Caki2 (cell line): Measurements from ENCODE around the gene DENND2C. TPM values are rescaled to one million over a fixed set of nuclear protein-coding genes. Genes with fewer than 3 reads are reported as not detected.
"Not testable (repeated sequence)": the region's sequence is repeated elsewhere in the genome, so short reads cannot be mapped to it uniquely, and the experiment has no call there.

Experiments
- DNase-seq: peaks from one replicate; pipeline ENCODE4 v3.0.0-alpha.2; 2015; ENCODE audit warnings: low read depth
- in situ Hi-C: cut with HindIII; loops from 2 replicates; pipeline ENCODE4 v1.10.0; 2016; ENCODE audit warnings: low sequenced_read_pairs, low pct_unique_long_range_greater_than_20kb, mixed read lengths
- total RNA-seq: library from RNA; depleted of rRNA; stranded (reverse); fragments of >200 nt; shearing (Covaris generic); gene quantifications from 2 replicates; pipeline ENCODE4 v1.2.3, GENCODE V29; 2014; ENCODE audit warnings: low replicate concordance

DENND2C gene
- total RNA-seq, 1 experiment from 2014 or later: 0.84 TPM

DNA sequence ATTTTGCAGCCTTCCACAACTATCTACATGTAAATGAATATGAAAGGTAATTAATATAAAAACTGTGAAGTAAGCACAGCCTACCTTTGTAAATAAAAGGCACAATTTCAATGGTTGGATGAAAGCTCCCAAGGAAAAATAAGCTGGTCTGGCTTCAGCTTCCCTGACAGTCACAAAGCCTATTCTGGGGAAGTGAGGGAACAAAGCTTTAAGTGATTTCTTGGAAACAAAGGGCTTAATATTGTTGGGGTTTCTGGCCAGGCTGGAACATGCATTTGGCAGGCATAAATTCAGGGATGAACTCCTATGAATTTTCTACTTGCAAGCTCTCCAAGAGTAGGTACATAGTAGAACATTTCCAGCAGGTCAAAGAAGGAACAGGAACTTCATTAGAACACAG lies 105.7 kb downstream of the DENND2C start:
- DNase-seq: no peak
- in situ Hi-C loops: no loop called here

GRCh38 chr1:114562978-114563510 lies 106.8 kb downstream of the DENND2C start:
- in situ Hi-C loops, DNase-seq: not testable (repeated sequence)

- DNase-seq: no peak
- in situ Hi-C loops: no loop called here
These were observed 108.5 kb downstream of the DENND2C start for GRCh38 chr1:114561333-114561732.

DNA sequence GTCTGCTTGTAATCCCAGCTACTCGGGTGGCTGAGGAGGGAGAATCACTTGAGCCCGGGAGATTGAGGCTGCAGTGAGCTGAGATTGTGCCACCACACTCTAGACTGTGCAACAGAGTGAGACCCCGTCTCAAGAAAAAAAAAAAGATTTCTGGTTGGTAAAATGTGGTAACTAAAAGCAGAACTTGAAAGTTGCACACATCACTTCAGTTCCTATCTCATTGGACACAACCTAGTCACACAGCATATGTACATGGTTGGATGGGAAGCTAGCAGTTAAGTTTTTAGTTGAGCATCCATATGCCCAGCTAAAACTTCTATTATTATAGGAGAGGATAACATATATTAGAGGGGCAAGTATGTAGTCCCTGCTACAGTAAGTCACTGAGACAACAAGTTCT lies 110.5 kb downstream of the DENND2C start:
- in situ Hi-C loops: no loop called here
- no peak for DNase-seq

DNA sequence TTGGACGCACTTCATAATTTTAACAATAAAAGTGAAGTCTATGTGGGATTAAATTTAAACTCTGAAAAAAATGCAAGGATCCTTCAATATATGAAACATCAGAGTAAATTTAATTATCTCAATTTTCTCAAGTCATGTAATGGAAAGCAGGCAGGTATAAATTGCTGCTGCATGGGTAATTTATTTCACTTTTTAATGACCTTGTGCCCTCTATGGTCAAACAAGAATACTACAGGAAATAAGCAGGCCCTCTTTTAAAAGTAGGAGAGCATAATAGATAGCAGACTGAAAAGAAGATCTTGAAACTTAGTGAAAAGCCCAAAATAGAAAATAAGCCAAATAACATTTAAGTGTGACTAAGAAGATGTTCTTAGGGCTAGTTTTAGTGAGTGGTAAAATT lies 111.3 kb downstream of the DENND2C start:
- in situ Hi-C loops: no loop called here
- DNase-seq: no peak

DNA sequence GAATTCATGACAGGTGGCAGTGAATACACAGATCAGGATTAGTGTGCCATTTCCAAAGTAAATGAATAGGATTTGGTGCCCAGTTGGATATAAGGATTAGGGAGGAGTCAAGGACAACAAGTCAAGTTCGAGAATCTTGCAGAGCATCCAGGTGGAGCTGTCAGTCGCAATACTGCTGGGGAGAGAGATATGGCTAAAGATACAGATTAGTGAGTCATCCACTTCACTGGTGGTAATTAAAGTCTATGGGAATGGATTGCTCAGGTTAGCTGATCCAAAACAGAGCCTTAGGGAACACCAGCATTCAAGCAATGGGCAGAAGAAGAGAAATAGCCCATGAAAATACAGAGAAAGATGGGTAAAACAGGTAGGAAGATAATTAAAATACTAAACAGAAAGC lies 115.3 kb downstream of the DENND2C start:
- in situ Hi-C loops: no loop called here
- no peak for DNase-seq

DNA sequence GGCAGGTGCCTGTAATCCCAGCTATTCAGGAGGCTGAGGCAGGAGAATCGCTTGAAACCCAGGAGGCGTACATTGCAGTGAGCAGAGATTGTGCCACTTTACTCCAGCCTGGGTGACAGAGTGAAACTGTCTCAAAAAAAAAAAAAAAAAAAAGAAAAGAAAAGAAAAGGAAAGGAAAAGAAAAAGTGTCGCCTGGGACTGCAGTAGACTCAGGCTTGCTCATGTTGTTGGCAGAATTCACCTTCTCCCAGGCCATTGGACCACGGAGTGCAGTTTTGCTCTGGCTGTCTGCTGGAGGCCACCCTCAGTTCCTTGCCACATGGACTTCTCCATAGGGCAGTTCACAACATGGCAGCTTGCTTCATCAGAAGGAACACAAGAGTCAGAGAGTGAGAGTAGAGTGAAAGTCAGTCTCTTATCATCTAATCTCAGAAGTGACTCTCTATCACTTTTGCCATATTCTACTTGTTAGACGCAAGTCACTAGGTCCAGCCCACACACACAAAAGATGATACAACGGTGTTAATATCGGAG lies 117.7 kb downstream of the DENND2C start:
- in situ Hi-C loops: no loop called here
- no peak for DNase-seq

DNA sequence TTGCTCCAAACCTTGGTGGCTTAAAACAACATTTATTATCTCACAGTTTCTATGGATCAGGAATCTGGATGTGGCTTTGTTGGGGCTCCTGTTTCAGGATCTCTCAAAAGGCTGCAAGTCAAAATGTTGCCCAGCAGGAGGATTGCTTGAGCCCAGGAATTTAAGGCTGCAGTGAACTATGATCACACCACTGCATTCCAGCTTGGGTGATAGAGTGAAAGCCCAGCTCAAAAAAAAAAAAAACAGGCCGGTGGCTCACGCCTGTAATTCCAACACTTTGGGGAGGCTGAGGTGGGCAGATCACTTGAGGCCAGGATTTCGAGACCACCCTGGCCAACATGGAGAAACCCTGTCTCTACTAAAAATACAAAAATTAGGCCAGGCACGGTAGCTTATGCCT lies 118.4 kb downstream of the DENND2C start:
- in situ Hi-C loops: no loop called here
- no peak for DNase-seq

DNA sequence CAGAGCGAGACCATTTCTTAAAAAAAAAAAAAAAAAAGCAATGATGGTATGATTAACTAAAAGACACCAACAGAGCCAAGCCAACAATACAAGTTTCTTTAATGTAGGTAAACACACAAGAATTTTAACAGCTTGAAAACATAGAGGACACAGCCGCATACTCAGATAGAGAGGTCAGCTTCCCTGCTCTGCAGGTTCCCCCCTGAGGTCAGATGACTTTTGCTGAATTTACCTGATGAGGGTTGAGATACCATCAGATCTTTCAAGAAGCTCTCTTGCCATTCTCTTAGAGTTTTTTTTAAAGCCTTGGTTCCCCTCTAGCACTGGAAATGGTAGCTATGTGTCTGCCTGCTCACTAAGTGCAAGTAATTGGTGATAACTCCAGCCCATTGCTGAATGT lies 119.5 kb downstream of the DENND2C start:
- no peak for DNase-seq
- in situ Hi-C loops: no loop called here

- in situ Hi-C loops: no loop called here
- DNase-seq: no peak
These were observed 120.7 kb downstream of the DENND2C start for GRCh38 chr1:114549137-114549536.

- DNase-seq: no peak
- in situ Hi-C loops: no loop called here
These were observed 122.8 kb downstream of the DENND2C start for GRCh38 chr1:114547076-114547475.

DNA sequence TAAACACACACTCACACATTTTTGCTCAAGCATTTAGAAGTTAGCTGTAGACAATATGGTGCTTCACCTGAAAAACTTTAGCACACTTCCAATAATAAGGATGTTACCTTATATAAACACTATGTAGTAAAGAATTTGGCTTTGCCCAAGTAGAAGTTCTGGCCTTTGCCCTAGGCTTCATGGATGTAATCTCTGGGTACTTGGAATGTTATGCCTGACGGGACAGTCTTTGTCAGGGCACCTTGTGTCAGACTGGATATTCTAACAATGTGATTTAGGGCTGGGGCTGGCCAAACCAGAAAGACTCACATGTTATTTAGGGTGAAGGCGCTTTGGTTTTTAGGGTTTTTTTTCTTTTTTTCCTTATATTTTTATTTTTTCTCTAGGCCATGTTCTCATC lies 124.1 kb downstream of the DENND2C start:
- in situ Hi-C loops: no loop called here
- DNase-seq: no peak

- DNase-seq: no peak
- in situ Hi-C loops: no loop called here
These were observed 124.5 kb downstream of the DENND2C start for GRCh38 chr1:114545315-114545714.

DNA sequence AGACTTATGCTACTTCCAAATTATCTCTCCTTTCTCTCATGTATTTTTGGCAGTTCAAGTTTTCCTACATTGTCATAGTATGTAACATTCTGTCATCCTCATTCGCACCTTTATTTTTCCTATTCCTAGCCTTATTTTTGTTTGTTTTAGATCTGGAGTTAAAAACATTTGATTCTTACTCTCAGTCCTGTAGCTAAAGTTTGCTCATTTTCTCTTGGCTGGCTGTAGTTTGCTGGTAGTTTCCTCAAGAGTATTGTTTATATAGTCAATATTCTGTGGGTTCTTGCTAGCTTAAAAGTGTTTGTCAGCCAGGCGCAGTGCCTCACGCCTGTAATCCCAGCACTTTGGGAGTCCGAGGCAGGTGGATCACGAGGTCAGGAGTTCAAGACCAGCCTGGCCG lies 129.0 kb downstream of the DENND2C start:
- in situ Hi-C loops: no loop called here
- no peak for DNase-seq

- in situ Hi-C loops: no loop called here
These were observed 129.6 kb downstream of the DENND2C start for GRCh38 chr1:114540272-114540671.

DNA sequence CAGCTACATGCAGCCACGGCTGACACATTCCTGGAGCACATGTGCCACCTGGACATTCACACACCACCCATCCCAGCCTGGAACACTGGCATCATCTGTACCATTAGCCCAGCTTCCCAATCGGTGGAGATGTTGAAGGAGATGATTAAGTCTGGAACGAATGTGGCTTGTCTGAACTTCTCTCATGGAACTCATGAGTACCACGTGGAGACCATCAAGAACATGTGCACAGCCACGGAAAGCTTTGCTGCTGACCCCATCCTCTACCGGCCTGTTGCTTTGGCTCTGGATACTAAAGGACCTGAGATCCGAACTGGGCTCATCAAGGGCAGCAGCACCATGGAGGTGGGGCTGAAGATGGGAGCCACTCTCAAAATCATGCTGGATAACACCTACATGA lies 133.8 kb downstream of the DENND2C start:
- in situ Hi-C loops: no loop called here
- DNase-seq: no peak

More at GRCh38 chr1:114540272-114540671, 129.6 kb downstream of the DENND2C start:
- no peak for DNase-seq

DNA sequence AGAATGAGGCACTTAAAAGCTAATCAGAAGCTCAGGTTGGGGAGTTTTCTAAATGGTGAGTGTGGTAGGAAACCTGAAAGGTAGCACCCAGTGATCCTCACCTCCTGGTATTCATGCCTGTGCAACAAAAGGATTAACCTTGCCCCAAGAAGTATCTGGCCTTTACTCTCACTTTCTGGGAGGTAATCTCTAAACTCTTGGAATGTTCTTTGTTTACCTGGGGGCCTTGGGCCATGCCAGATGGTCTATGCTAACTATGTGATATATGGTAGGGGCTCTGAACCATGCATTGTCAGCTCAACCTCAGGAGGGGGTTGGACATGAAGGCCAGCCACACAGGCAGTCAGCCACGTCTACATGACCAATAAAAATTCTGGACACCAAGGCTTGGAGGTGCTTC lies 134.4 kb downstream of the DENND2C start:
- in situ Hi-C loops: no loop called here
- no peak for DNase-seq
